ENCODE data around the gene LPCAT1. TPM values are rescaled to one million over a fixed set of nuclear protein-coding genes. Genes with fewer than 3 reads are reported as not detected.

The LPCAT1 gene
- total RNA-seq, 2 experiments from 2014 or later: 31.2 to 34.1 TPM

DNA sequence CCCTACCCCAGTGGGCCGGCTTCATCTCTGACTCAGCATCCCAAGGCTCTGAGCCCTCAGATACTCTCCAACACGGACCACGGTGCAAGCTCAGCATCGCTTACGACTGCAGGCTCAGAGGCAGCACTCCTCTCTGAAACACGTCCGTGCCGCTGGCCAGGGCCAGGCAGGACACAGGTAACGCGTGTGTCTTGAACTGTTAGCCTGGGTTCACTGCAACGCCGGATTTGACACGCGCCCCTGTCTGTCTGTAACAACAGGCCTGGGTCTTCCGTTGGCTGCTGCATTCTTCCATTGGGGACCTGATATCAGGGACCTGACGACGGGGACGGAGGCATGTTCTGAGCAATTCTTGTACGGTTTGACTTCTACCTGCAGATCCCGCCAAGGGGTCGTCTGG, 84.9 kb downstream of the LPCAT1 start:
- Mint-ChIP-seq H3K4me1 (ENCODE audit: low read depth) (peaks cover under 1% of the 10 kb centered on the region), H3K27me3 (ENCODE audit: low read depth) (peaks cover 28% of the 10 kb centered on the region), H3K9me3 (peaks cover 7% of the 10 kb centered on the region), H3K27ac (no peak overlapping the region), H3K36me3 (ENCODE audit: low read depth) (no peaks in the 10 kb centered on the region), H3K4me3 (no peak overlapping the region)
- intact Hi-C loops (cut with micrococcal nuclease): no loop called here
- no peak for DNase-seq
- CTCF ChIA-PET: no interaction called here

DNA sequence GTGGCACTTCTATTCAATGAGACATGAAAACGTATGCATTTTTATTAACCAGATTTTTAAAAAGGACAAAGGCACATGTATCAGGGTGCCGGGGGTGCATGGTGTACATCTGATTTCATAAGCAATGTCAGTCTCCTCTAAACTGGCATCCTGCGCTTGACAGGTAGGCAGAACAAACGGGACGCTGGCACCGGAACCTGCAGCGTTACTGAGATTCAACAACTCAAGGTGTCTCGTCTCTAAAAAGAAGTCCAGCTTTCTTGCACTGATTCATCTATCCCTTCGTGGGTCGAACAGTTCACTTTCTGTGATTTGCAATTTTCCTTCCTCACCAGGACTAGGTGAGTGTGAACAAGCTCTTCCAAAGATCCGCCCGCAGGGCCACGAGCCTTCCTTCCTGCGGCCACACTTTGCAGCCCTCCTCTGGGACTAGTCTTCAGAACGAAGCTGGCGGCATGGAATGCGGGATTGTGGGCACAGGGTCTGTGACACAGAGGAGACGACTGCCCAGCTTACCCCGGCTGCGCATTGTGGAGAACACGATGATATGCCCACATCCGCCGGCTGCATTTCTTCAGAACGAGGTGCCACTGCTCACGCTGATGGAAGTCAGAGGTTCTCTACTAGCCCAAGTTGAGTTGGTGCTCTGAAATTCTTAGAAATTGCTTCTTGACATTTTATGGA, 85.7 kb downstream of the LPCAT1 start:
- H3K36me3 Mint-ChIP-seq (ENCODE audit: low read depth): no peaks in the 10 kb centered on the region
- no peak overlapping the region for H3K27ac Mint-ChIP-seq
- CTCF ChIA-PET: interaction anchor here (0.7 to 1.0 kb wide), 2 partner anchors 207 to 319 kb away, joined by 5 to 7 read pairs; no protein-coding TSS in a partner anchor
- intact Hi-C loops (cut with micrococcal nuclease): no loop called here
- no peak for DNase-seq
- peaks cover 19% of the 10 kb centered on the region for H3K27me3 Mint-ChIP-seq (ENCODE audit: low read depth)
- peaks cover 7% of the 10 kb centered on the region for H3K9me3 Mint-ChIP-seq
- no peaks in the 10 kb centered on the region for H3K4me1 Mint-ChIP-seq (ENCODE audit: low read depth)
- H3K4me3 Mint-ChIP-seq: no peak overlapping the region

DNA sequence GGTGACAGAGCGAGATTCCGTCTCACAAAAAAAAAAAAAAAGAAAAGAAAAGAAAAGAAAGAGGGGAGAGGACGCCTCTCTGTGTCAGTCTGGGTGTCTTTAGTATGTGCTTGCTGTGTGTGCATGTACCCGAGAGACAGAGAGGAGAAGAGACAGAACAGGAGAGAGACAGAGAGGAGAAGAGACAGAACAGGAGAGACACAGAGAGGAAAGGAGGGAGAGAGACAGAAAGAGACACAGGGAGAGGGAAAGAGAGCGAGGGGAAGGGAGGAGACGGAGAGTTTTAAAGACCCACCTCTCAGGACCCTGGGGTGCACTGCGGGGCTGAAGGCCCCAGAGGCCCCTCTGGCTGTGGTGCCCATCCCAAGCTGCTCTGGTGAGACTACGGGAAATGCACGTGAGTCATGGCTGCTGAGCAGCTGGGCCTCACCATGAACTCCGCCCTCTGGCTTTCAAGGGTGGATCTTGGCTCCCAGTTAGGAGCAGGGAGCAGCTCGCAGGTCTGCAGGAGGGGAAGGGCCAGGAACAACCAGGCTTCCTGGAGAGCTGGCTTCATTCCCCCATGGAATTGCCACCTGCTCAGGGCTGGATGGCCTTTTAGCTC, 86.4 kb downstream of the LPCAT1 start:
- intact Hi-C loops (cut with micrococcal nuclease): no loop called here
- peaks cover 7% of the 10 kb centered on the region for H3K9me3 Mint-ChIP-seq
- no peak overlapping the region for H3K27ac Mint-ChIP-seq
- peaks cover 13% of the 10 kb centered on the region for H3K27me3 Mint-ChIP-seq (ENCODE audit: low read depth)
- H3K36me3 Mint-ChIP-seq (ENCODE audit: low read depth): no peaks in the 10 kb centered on the region
- peak; percentile 18 for DNase-seq
- H3K4me3 Mint-ChIP-seq: no peak overlapping the region
- CTCF ChIA-PET: interaction anchor here (0.7 to 1.0 kb wide), 2 partner anchors 207 to 318 kb away, joined by 5 to 7 read pairs; no protein-coding TSS in a partner anchor
- no peaks in the 10 kb centered on the region for H3K4me1 Mint-ChIP-seq (ENCODE audit: low read depth)

DNA sequence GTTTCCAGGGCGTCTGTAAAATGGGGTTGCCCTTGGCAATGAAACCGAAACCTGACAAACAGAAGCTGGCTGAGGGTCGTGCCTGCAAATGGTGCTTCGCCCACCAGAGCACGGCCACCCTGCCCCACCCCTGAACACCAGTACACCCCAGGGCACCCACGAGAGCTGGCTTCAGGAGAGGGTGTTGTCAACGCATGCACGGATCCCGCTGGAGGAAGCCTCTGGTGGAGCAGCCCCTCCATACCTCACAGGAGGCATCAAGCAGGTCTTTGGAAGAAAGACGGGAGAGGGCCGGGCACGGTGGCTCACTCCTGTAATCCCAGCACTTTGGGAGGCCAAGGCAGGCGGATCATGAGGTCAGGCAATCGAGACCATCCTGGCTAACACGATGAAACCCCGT, 87.1 kb downstream of the LPCAT1 start:
- no peaks in the 10 kb centered on the region for H3K36me3 Mint-ChIP-seq (ENCODE audit: low read depth)
- DNase-seq: no peak
- CTCF ChIA-PET: interaction anchor here (1.1 kb wide), 1 partner anchor 208 kb away, joined by 5 read pairs; no protein-coding TSS in a partner anchor
- peaks cover 7% of the 10 kb centered on the region for H3K9me3 Mint-ChIP-seq
- H3K4me1 Mint-ChIP-seq (ENCODE audit: low read depth): no peaks in the 10 kb centered on the region
- no peak overlapping the region for H3K27ac Mint-ChIP-seq
- H3K27me3 Mint-ChIP-seq (ENCODE audit: low read depth): peaks cover 13% of the 10 kb centered on the region
- intact Hi-C loops (cut with micrococcal nuclease): no loop called here
- no peak overlapping the region for H3K4me3 Mint-ChIP-seq

DNA sequence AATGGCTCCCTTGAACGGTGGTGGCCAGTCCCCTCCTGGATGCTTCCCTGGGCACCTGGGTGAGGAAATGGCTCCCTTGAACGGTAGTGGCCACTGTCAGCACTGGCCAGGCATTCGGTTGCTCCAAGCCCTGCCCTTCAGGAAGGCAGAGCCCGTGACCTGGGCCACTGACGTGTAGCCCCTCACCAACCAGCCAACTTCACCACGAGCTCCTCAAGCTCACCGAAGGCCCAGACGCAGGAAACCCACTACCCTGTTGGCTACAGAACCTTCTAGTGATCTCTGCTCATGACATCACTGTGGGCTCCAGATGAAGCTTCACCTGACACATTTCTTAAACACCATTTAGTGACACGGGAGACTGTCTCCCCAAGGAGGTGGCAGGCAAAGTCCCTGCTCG, 87.7 kb downstream of the LPCAT1 start:
- Mint-ChIP-seq H3K27ac (no peak overlapping the region), H3K9me3 (peaks cover 7% of the 10 kb centered on the region), H3K4me3 (no peak overlapping the region), H3K27me3 (ENCODE audit: low read depth) (peaks cover 12% of the 10 kb centered on the region), H3K36me3 (ENCODE audit: low read depth) (no peaks in the 10 kb centered on the region), H3K4me1 (ENCODE audit: low read depth) (no peaks in the 10 kb centered on the region)
- CTCF ChIA-PET: interaction anchor here (1.1 kb wide), 1 partner anchor 209 kb away, joined by 5 read pairs; no protein-coding TSS in a partner anchor
- intact Hi-C loops (cut with micrococcal nuclease): no loop called here
- DNase-seq: no peak

DNA sequence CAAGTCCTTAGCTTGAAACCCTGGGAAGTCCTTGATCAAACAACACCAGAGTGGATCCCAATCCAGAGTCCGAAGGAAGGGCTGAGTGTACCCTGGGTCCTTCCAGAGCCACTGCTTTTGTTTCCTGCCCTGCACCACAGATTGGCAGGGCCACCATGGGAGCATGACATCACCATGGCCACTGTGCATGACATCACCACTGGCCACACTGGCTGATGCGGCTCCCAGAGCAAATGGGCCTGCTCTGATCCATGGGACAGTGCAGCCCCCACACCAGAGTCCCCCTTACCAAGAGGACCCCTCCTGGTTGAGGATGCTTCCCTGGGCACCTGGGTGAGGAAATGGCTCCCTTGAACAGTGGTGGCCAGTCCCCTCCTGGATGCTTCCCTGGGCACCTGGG, 88.4 kb downstream of the LPCAT1 start:
- no peaks in the 10 kb centered on the region for H3K36me3 Mint-ChIP-seq (ENCODE audit: low read depth)
- H3K4me1 Mint-ChIP-seq (ENCODE audit: low read depth): no peaks in the 10 kb centered on the region
- peaks cover 8% of the 10 kb centered on the region for H3K27me3 Mint-ChIP-seq (ENCODE audit: low read depth)
- DNase-seq: no peak
- H3K27ac Mint-ChIP-seq: no peak overlapping the region
- CTCF ChIA-PET: interaction anchor here (1.1 kb wide), 1 partner anchor 210 kb away, joined by 5 read pairs; no protein-coding TSS in a partner anchor
- H3K4me3 Mint-ChIP-seq: no peak overlapping the region
- intact Hi-C loops (cut with micrococcal nuclease): no loop called here
- H3K9me3 Mint-ChIP-seq: peaks cover 4% of the 10 kb centered on the region

DNA sequence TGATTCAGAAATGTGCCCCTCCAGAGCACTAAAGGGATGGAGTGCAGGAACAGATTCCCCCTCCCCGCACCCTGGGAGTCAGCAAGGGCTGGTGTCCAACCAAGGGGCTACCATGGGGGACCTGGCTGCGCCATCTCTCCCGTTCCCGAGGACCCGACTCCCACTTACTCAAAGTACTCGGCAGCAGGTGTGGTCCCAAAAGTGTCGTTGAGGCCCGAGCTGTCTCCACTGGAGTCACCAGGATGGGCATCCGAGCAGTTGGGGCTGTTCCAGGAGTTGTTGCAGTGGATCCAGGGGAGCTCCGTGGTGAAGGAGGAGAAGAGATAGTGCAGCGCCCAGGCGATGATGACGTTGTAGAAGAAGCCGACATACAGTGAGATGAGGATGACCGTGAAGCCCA, 91.5 kb downstream of the LPCAT1 start:
- CTCF ChIA-PET: no interaction called here
- Mint-ChIP-seq H3K9me3 (peaks cover 25% of the 10 kb centered on the region), H3K27ac (no peak overlapping the region), H3K4me3 (no peak overlapping the region), H3K4me1 (ENCODE audit: low read depth) (no peaks in the 10 kb centered on the region), H3K27me3 (ENCODE audit: low read depth) (peaks cover 2% of the 10 kb centered on the region), H3K36me3 (ENCODE audit: low read depth) (peaks cover 2% of the 10 kb centered on the region)
- intact Hi-C loops (cut with micrococcal nuclease): no loop called here
- no peak for DNase-seq

DNA sequence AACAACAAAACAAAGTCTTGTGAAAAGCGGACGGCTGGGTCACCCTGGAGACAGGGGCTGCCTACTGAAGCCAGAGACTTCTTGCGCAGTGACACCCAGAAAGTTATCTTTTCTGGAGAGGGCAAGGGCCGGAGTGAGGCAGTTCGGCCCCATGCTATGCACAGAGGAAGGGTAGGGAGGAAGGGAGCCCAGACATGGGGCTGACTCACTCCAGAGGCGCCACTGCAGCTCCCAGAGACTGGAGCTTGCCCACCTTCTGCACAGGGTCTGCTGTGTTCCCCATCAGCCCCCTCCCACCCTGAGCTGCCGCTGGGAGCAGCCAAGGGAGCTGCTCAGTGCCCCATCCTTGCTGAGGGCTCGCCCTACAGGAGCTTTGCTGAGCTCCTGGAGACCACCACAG, 91.9 kb downstream of the LPCAT1 start:
- peaks cover 2% of the 10 kb centered on the region for H3K27me3 Mint-ChIP-seq (ENCODE audit: low read depth)

DNA sequence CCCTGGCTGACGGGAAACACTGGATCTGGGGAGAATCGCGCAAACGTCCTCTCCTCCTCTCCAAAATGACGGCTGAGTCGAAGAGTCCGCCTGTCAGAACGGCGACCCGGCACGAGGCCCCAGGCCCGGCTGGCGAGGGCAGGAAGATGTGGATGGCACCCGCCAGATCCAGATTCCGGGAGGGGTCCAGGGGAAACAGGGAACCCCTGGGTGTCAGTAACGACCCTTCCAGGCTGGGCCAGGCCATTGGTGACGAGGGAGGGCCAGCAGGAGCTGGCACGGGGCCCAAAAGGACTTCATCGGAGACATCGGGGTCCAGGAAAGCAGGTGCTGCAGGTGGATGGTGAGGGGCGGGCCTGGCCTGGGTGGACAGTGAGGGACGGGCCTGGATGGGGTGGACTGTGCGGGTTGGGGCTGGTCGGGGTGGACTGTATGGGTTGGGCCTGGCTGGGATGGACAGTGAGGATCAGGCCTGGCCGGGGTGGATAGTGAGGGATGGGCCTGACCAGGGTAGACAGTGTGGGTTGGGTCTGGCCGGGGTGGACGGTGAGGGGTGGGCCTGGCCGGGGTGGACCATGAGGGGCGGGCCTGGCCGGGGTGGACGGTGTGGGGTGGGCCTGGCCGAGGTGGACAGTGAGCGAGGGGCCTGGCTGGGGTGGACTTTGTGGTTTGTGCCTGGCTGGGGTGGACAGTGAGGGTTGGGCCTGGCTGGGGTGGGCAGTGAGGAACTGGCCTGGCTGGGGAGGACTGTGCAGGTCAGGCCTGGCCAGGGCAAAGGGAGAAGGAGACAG, 92.5 kb downstream of the LPCAT1 start:
- peaks cover 4% of the 10 kb centered on the region for H3K36me3 Mint-ChIP-seq (ENCODE audit: low read depth)
- no peak overlapping the region for H3K27ac Mint-ChIP-seq
- no peaks in the 10 kb centered on the region for H3K4me1 Mint-ChIP-seq (ENCODE audit: low read depth)
- no peak overlapping the region for H3K4me3 Mint-ChIP-seq
- peaks cover 34% of the 10 kb centered on the region for H3K9me3 Mint-ChIP-seq
- H3K27me3 Mint-ChIP-seq (ENCODE audit: low read depth): peaks cover 2% of the 10 kb centered on the region
- intact Hi-C loops (cut with micrococcal nuclease): no loop called here
- DNase-seq: no peak
- CTCF ChIA-PET: no interaction called here

More for the DNA sequence above, 91.9 kb downstream of the LPCAT1 start:
- intact Hi-C loops (cut with micrococcal nuclease): no loop called here
- CTCF ChIA-PET: no interaction called here
- Mint-ChIP-seq H3K36me3 (ENCODE audit: low read depth) (peaks cover 4% of the 10 kb centered on the region), H3K9me3 (peaks cover 28% of the 10 kb centered on the region), H3K27ac (no peak overlapping the region), H3K4me1 (ENCODE audit: low read depth) (no peaks in the 10 kb centered on the region), H3K4me3 (no peak overlapping the region)
- no peak for DNase-seq

DNA sequence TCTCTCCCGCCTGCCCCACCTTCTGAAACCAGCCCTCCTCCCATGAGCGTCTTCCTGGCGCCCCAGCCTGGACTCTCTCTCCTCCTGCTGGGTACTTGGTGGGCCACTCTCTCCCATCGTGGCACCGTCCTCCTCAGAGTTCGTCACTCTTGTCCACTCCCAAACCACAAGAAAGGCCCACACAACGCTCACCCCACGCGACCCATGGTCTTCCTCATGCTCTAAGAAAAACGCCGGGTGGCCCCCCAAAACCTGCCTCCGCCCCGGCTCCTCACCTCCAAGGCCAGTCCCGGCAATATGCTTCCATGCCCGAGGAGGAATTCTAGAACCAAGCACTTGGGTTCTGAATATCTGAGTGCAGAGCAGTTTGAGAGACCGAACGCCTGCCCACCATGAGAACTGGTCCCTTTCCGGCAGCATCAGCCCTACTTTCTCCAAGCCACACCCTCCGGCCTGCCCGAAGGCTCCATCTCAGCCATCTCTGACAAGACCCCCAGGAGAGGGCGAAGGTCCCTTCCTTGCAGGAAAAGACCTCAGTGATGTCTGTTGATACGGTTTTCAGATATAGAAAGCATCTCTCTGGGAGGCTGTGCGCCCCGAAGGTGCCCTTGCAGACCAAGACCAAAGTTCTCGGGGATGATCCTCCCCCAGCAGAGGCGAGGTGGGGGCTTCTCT, 93.5 kb downstream of the LPCAT1 start:
- DNase-seq: no peak
- H3K27me3 Mint-ChIP-seq (ENCODE audit: low read depth): peaks cover 2% of the 10 kb centered on the region
- no peak overlapping the region for H3K27ac Mint-ChIP-seq
- intact Hi-C loops (cut with micrococcal nuclease): no loop called here
- H3K9me3 Mint-ChIP-seq: peaks cover 41% of the 10 kb centered on the region
- CTCF ChIA-PET: no interaction called here
- peaks cover 4% of the 10 kb centered on the region for H3K36me3 Mint-ChIP-seq (ENCODE audit: low read depth)
- H3K4me1 Mint-ChIP-seq (ENCODE audit: low read depth): no peaks in the 10 kb centered on the region
- no peak overlapping the region for H3K4me3 Mint-ChIP-seq

DNA sequence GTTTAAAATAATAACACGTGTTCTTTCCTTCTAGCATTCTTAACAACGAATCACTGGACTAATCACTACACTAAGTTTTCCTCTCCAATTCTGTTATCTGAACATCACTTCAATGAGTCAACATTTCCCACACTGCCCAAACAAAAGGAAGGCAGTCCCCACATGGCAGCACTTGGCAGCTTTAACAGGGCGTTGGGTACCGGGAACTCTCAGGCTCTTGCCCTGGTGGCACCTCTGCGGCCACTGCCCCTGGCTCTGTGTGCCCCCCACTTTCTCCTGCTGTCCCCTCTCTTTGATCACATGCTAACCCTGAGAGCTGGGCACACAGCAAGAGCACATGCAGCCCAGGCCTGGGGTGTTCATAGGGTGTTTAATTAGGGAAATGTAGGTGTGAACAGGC, 94.3 kb downstream of the LPCAT1 start:
- Mint-ChIP-seq H3K27me3 (ENCODE audit: low read depth) (peaks cover under 1% of the 10 kb centered on the region), H3K27ac (no peak overlapping the region), H3K36me3 (ENCODE audit: low read depth) (peaks cover 4% of the 10 kb centered on the region), H3K9me3 (peaks cover 41% of the 10 kb centered on the region), H3K4me3 (no peak overlapping the region), H3K4me1 (ENCODE audit: low read depth) (no peaks in the 10 kb centered on the region)
- DNase-seq: no peak
- intact Hi-C loops (cut with micrococcal nuclease): no loop called here
- CTCF ChIA-PET: no interaction called here

DNA sequence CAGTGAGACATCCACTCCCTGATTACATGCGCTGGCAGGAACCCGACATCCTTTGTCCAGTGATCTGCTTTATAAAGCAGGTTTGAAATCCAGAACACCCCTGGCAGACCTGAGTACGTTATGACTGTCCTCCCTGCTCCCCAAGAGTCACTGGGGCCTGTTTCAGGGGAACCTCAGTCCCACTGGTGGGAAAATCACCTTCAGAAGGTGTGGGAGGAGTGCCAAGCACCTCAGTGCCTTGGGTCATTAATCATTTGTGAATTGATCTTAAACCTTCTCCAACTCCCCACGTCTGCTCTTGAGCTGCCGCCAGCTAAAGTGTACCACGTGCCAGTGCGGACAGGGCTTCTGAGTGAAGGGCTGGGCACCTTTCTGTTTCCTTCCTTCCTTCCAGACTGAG, 94.7 kb downstream of the LPCAT1 start:
- CTCF ChIA-PET: no interaction called here
- Mint-ChIP-seq H3K36me3 (ENCODE audit: low read depth) (peaks cover 4% of the 10 kb centered on the region), H3K27ac (no peak overlapping the region), H3K4me1 (ENCODE audit: low read depth) (no peaks in the 10 kb centered on the region), H3K4me3 (no peak overlapping the region), H3K9me3 (peaks cover 41% of the 10 kb centered on the region), H3K27me3 (ENCODE audit: low read depth) (peaks cover 4% of the 10 kb centered on the region)
- intact Hi-C loops (cut with micrococcal nuclease): no loop called here
- DNase-seq: no peak
